GM21737 (cell line): ENCODE measurements around the gene RNU6-9.

ENCODE experiments used
- ATAC-seq: cut with Tn5 transposase; IDR thresholded peaks from one replicate; pipeline ENCODE4 v1.9.1; 2021; ENCODE audit warnings: mild to moderate bottlenecking, moderate library complexity; ENCODE audit not compliant: unreplicated experiment

Gene RNU6-9

DNA sequence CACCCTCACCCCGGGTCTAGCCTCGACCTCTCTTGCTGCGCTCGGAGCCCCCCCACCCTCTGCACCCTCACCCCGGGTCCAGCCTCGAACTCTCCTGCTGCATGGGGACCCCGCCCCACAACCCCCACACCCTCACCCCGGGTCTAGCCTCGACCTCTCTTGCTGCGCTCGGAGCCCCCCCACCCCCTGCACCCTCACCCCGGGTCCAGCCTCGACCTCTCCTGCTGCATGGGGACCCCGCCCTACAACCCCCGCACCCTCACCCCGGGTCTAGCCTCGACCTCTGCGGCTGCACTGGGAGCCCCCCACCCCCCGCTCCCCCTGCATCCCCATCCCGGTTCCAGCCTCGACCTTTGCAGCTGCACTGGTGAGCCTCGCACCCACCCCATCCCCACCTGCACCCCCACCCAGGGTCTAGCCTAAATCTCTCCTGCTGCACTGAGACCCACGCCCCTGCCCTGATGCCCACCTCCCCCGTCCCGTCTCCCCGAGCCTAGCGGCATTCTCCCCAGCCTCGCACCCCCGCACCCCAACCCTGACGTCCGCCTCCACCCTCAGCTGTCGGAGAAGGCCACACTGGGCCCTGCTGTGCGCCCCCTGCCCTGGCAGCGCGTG is 32.0 kb upstream of the RNU6-9 start:
- no peak for ATAC-seq

DNA sequence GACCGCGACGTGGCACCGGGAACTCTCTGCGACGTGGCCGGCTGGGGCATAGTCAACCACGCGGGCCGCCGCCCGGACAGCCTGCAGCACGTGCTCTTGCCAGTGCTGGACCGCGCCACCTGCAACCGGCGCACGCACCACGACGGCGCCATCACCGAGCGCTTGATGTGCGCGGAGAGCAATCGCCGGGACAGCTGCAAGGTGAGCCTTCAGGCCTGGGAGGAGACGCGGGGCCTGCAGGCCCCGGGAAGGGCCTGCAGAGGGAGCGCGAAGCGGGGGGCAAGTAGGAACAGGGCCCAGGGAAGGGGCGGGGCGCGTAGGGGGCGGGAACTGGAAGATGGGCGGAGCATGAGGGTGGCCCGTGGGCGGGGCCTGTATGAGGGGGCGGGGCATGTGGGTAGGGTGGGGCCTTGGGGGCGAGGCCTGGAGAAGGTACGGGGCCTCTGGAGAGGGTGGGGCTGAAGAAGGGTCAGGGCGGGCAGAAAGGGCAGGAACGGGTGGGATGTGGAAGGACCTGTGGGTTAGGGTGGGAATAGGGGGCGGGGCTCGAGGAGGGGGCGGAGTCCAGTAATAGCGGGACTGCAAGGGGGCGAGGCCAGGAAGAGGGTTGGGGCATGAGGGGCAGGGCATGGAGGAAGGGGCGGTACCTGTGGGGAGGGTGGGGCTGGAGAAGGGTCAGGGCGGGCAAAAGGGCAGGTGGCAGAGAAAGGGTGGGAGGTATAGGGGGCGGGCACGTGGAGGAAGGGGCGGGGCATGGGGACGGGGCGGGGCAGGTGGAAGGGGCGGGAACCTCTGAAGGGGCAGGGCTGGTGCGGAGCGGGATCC is 31.3 kb upstream of the RNU6-9 start:
- ATAC-seq, result no peak

GRCh38 chr19:862581-863314 is 30.5 kb upstream of the RNU6-9 start:
- no peak for ATAC-seq

DNA sequence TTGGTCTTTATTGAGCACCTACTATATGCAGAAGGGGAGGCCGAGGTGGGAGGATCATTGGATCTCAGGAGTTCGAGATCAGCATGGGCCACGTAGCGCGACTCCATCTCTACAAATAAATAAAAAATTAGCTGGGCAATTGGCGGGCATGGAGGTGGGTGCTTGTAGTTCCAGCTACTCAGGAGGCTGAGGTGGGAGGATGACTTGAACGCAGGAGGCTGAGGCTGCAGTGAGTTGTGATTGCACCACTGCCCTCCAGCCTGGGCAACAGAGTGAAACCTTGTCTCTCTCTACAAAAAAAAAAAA is 30.0 kb upstream of the RNU6-9 start:
- no peak for ATAC-seq

GRCh38 chr19:866769-867300 is 26.4 kb upstream of the RNU6-9 start:
- ATAC-seq, result no peak

GRCh38 chr19:867301-867793 is 25.9 kb upstream of the RNU6-9 start:
- ATAC-seq, result no peak

DNA sequence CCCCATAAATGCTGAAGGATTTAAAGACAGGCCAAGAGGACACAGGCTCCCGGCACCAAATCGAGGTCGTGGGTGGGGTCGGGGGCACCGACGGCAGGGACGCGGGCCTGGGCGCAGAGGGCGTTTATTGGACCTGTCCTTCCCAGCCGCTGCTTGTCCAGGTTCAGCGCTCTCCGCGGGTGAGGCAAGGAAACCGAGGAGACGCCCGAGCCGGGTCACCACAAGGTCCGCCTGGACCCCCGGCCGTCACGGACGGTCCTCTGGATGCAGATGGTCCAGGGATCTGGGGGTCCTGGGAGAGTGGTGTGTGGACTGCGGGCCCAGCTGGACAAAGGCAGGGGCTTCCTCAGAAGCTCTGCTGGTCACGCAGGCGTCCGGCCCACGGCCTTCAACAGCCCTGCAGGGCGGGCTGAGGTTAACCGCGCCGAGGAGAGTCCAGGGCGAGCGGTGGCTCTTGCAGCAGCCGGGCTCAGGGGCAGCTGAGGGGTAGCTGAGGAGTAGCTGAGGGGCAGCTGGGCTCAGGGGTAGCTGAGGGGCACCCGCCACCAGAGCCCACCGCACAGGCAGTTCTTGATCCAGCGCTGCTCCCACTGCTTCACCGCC is 25.3 kb upstream of the RNU6-9 start:
- no peak for ATAC-seq

DNA sequence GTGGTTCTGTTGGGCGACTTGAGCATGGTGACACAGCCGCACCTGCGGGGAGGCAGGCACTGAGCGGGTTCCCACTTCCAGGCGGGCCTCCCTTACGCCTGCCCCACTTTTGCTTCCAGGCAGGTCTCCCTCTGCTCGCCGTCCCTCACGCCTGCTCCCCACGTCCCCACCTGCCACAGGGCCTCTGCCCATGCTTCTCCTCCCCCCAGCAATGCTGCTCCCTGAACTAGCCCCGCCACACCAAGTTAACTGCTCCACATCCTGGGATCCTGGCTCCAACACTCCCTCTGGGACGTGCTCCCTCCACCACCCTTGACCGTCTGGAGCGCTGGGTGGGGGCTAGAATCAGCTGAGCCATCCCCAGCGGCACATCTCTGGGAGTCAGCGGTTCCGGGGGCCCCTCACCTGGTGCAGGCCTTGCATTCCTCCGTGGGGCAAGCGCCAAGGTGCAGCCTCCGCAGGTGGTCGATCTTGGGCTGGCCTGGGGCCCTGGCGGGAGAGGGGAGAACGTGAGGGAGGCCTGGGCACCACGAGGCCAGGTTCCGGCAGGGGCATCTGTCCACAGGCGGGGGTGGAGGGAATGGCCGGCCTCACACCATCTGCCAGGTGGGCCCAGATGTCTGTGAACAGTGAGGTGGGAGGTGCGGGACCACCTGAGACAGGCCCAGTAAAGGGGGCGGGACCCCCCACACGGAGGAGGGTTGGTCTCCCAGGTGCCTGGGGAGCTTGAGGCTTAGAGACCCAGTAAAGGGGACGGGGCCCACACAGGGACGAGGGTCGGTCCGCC is 24.6 kb upstream of the RNU6-9 start:
- ATAC-seq, result no peak

DNA sequence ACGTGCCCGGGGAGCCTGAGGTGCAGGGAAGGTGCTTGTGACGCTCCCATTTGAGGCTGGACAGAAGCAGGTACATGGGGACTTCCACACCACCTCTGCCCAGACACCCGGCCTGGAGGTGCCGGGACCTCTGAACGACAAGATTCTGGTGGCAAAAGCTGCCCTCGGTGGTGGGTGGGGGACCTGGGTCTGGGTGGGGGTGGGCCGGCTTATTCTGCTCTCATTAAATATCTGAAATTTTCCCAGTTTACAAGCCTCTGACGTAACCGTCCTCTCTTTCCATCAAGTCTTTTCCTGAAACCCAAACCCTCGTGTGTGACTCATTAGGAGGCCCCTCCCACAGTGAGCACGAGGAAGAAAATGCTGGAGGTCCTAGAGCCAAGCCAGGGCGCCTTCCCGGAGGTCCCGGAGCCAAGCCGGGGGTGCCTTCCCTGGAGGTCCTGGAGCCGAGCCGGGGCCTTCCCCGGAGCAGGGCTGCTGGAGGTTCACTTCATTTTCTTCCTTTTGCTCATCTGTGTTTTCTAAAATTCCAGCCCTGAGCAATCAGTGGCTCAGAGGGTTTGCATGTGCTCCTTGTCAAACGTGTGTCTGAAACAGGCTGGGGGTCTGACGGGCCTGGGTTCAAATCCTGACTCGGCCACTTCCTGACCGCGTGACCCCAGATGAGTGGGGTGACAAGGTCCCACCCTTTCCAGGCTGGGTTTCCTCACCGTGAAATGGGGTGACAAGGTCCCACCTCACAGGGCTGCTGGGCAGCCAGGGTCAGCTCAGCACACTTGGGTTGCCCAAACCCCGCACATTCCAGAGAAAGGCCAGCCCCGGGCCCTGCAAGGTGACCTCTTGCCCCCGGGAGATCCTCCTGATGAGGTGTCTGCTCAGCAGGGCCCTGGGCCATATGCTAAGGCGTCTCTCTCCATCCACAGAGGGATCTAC is 23.8 kb upstream of the RNU6-9 start:
- no peak for ATAC-seq

GRCh38 chr19:870314-870713 is 23.0 kb upstream of the RNU6-9 start:
- no peak for ATAC-seq

DNA sequence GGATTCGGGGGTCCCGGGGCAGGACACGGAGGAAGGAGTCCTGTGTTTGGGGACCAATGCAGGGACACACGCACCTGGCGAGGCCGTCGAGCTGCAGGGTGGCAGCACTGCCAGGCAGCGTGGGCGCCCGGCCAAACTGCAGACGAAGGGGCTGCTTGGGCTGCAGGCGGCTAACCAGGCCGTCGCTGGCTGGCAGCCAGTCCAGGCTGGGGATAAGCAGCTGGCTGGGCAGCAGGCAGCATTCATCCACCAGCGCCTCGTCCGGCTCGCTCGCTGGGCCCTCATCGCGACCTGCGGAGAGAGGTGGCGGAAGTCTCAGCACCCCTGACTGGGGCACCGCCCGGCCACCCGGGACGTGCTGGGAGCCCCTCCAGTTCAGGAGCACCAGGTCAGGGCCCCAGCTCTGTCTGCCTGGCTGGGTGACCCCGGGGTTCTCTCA is 22.3 kb upstream of the RNU6-9 start:
- no peak for ATAC-seq

- ATAC-seq, result no peak
Observed at GRCh38 chr19:871446-872265, 21.6 kb upstream of the RNU6-9 start.

DNA sequence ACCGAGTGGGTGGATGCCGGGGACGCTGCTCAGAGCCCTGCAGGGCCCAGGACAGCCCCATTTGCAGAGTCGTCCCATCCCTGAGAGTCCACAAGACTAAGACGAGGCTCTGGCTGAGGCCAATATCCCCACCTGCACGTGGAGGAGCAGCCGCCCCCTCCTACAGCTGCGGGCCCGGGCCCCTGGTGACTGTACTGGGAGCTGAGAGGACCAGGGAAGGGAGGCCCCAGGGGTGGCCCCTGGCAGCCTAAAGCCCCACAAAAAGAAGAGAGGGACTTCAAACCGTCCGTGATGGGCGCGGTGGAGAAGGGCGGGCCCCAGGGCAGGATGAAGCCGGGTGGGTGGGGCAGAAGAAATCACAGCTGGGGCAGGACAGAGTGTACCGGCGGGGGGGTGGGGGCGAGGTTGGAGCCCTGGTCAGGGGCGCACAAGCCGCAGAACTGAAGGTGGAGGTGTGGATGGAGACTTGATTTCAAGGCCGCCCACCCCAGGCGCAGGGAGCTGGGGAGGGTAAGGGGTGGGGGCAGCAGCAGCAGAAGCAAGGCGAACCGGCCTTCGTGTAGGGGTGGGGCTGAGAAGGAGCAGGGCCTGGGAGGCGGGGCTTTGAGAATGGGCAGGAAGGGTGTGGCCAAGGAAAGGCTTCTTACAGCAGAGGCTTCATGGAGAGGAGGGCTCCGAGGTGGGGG is 20.9 kb upstream of the RNU6-9 start:
- ATAC-seq, result no peak

- no peak for ATAC-seq
Observed at GRCh38 chr19:873084-873483, 20.2 kb upstream of the RNU6-9 start.

- no peak for ATAC-seq
Observed at GRCh38 chr19:873561-874041, 19.7 kb upstream of the RNU6-9 start.

DNA sequence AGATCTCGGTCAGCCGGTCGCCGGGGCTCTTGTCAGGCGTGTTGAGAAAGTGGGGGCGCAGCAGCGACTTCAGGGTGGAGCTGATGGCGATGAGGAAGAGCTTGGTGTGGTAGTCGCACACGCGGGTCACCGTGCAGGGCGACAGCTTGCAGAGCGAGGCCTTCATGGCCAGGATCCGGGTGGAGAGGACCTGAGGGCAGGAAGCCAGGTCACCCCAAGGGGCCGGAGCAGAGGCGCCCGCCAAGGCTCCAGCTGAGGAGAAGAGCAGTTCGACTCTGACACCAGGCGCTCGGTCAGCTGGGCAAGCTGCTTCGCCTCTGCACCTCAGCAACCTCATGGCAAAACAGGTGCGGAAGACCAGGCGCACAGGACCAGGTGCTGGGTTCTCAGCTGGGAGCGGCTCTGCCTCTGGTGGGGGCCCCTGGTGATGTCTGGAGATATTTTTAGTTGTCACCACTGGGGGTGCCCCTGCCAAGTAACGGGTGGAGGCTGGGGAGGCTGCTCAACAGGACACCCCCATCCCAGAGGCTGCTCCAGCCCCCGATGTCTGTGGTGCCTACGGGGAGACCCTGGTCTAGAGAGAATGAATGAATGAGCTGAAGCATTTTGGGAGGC is 17.9 kb upstream of the RNU6-9 start:
- no peak for ATAC-seq

DNA sequence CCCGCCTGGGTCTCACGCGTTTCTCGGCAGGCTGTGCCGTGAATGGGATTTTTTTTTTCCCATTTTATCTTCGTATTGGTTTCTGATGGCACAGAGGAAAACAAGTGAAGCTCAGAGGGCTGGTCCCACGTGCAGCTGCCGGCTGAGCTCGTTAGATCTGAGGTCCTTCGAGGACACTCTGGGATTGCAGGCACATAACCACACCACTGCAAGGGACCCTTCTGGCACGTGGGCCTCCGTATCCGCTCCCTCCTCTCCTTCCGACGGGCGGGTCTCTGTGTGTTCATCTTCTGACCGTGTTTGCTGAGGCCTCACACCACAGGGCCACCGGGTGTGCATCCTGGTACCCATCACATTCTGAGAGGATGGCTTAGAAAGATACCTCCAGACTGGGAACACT is 17.2 kb upstream of the RNU6-9 start:
- no peak for ATAC-seq
